Thymus (tissue), 11 donors: Measurements from ENCODE around the gene P2RY8. TPM values are rescaled to one million over a fixed set of nuclear protein-coding genes. Genes with fewer than 3 reads are reported as not detected.
"Not testable (repeated sequence)": the region's sequence is repeated elsewhere in the genome, so short reads cannot be mapped to it uniquely, and the experiment has no call there.

Source experiments
- DNase-seq, 9 donors: peaks; one replicate each; pipeline ENCODE4 v3.0.0-alpha.2; 2013; ENCODE audit warnings: low spot score in 9 of 9, low read depth in 6 of 9, missing footprints in 1 of 9
- H3K27ac ChIP-seq, 2 donors: one replicate each; pipeline ENCODE4 v1.5.1; 2013; ENCODE audit warnings: control low read depth in 1 of 2, low read depth in 1 of 2, low read length in 1 of 2, mild to moderate bottlenecking in 1 of 2, moderate library complexity in 1 of 2
- H3K27me3 ChIP-seq, 2 donors: one replicate each; pipeline ENCODE4 v1.5.1; 2013; ENCODE audit warnings: low read length in 1 of 2; ENCODE audit not compliant: control insufficient read depth in 2 of 2, insufficient read depth in 1 of 2
- H3K36me3 ChIP-seq, 2 donors: one replicate each; pipeline ENCODE4 v1.5.1; 2013; ENCODE audit warnings: low read length in 1 of 2, mild to moderate bottlenecking in 1 of 2, moderate library complexity in 1 of 2; ENCODE audit not compliant: control insufficient read depth in 2 of 2, insufficient read depth in 2 of 2
- H3K4me1 ChIP-seq, 2 donors: one replicate each; pipeline ENCODE4 v1.5.1; 2013; ENCODE audit warnings: low read length in 2 of 2; ENCODE audit not compliant: control insufficient read depth in 2 of 2, insufficient read depth in 2 of 2
- H3K4me3 ChIP-seq, 2 donors: one replicate each; pipeline ENCODE4 v1.5.1; 2013; ENCODE audit warnings: low read length in 2 of 2, control low read depth in 1 of 2, mild to moderate bottlenecking in 1 of 2
- H3K9me3 ChIP-seq, 2 donors: one replicate each; pipeline ENCODE4 v1.5.1; 2013; ENCODE audit warnings: low read length in 1 of 2, mild to moderate bottlenecking in 1 of 2; ENCODE audit not compliant: control insufficient read depth in 2 of 2, insufficient read depth in 1 of 2
- WGBS: extraction: QIAGEN DNeasy Blood & Tissue Kit; methylation state at CpG from one replicate; pipeline ENCODE4 v1.1.7; 2013; 5-methylcytosine and 5-hydroxymethylcytosine counted together
- polyA plus RNA-seq: library from polyadenylated mRNA; stranded (reverse); fragments of 200-250 nt; gene quantifications from one replicate; pipeline ENCODE4 v1.2.3, GENCODE V29; 2013
- total RNA-seq: library from RNA; stranded (reverse); fragments of 120-200 nt; gene quantifications from one replicate; pipeline ENCODE4 v1.2.4, GENCODE V29; 2013
- donor health status: healthy.

The P2RY8 gene
- total and polyA plus RNA-seq, 2 donors, result 12.9 to 15.8 TPM

DNA sequence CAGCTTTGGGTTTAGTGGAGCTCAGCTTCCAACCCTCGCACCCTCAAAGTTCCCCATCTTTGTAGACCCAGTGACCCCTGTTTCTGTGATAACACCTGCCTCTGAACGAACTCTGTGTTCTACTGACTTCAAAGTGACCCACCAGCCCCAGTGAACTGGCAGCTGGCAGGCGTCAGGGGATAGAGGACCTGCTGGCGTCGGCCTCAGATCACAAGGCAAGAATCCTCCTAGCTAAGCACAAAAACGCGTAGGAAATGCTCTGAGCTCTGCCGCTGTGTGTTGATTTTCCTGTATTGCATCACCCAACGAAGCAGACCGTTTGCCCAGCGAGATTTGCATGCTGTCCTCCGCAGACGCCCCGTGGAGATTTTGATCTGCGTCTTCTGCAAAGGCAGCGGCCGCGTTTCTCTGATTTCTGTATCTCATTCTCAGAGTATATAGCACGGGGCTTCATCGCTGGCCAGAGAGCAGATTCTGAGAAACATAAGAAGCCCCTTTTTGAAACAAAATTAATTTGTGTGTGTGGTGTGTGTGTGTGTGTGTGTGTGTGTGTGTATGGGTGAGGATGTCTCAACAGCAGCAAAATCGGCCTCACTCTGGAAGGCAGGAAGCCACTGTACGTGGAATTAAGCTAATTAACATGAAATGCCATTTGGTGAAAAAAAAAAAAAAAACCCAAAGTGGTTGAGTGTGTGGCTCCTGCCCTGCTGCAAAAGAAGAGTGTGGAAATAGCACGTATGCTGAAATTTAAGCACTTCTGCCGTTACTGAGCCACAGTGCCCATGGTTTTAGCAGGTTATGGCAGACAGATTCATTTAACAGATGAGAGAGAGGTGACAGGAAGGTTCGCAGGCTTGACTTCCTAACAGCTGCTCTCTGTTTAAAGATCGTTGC, 55.1 kb downstream of the P2RY8 start:
- H3K4me3 ChIP-seq, result peak overlapping the region; percentile 41
- under 1% methylated on average over 26 of the region's 26 CpGs for WGBS
- peaks cover 23 to 63% of the 10 kb centered on the region in 2 donors for H3K4me1 ChIP-seq
- peak overlapping the region; percentile 96 to 99 for H3K27ac ChIP-seq
- H3K36me3 ChIP-seq, result peaks cover 5 to 25% of the 10 kb centered on the region in 2 donors
- H3K9me3 ChIP-seq, result peaks cover 0 to 5% of the 10 kb centered on the region in 2 donors
- DNase-seq, result peak; percentile 66 to 95 (median 85)
- no peaks in the 10 kb centered on the region for H3K27me3 ChIP-seq

DNA sequence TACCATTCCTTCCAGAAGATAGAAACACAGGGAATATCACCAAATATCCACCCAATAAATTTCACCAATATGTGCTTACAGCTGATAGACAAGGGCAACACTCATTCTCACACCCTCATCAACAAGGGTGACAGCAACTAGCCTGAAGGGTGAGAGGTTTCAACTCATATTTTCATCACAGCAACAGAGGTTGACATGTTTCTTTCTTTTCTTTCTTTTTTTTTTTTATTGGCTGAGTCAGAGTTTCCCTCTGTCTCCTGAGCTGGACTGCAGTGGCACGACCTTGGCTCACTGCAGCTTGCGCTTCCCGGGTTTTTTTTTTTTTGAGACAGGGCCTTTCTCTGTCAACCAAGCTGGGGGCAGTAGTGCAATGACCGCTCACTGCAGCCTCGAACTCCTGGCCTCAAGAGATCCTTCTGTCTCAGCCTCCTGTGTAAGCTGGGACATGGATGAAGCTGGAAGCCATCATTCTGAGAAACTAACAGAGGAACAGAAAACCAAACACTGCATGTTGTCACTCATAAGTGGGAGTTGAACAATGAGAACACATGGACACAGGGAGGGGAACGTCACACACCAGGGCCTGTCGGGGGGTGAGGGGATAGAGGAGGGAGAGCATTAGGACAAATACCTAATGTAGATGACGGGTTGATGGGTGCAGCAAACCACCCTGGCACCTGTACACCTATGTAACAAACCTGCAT, 56.8 kb downstream of the P2RY8 start:
- WGBS, result 78% methylated on average over 8 of the region's 8 CpGs
- H3K27ac ChIP-seq, result peak overlapping the region; percentile 54 to 99

DNA sequence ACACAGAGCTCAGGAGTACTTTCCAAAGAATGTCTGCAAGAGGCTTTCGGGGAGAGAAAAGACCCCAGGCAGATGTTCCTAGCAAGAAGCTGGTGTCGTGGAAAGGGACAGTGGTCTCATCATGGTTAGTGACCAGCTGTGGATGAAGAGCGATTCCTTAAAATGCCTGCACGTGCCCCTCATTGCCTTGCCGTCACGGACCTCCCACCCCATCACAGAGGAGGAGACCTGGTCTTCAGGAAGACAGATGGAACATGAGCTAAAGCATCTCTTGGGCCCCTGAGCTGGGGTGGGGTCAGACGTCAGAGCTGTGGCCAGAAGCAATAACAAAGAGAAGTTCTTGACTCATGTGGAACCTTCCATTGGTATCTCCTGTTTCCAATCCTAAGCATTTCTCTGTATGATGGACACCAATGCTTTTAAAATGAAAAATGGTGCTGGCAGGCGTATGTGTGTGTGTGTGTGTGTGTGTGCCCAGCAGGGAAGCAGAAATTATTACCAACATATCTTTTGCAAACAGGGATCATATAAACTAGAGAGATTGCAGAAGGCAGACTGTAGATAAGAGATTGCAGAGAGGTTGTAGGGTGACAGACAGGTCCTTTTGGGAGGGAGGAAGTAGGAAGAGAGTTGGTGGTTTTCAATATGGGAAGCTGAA, 59.1 kb downstream of the P2RY8 start:
- peaks cover 0 to 3% of the 10 kb centered on the region in 2 donors for H3K9me3 ChIP-seq
- H3K27ac ChIP-seq, result peak overlapping the region in 1 of 2 donors; percentile 62
- H3K4me3 ChIP-seq, result no peak overlapping the region
- peak in 1 of 9 donors; percentile 22 for DNase-seq
- H3K27me3 ChIP-seq, result no peaks in the 10 kb centered on the region
- peaks cover 23 to 42% of the 10 kb centered on the region in 2 donors for H3K4me1 ChIP-seq
- 70% methylated on average over 8 of the region's 8 CpGs for WGBS
- peaks cover 3 to 12% of the 10 kb centered on the region in 2 donors for H3K36me3 ChIP-seq

More for the DNA sequence above, 56.8 kb downstream of the P2RY8 start:
- H3K9me3 ChIP-seq, result peaks cover 0 to 5% of the 10 kb centered on the region in 2 donors
- no peak overlapping the region for H3K4me3 ChIP-seq
- DNase-seq, result no peak
- H3K36me3 ChIP-seq, result peaks cover 1 to 18% of the 10 kb centered on the region in 2 donors
- peaks cover 26 to 60% of the 10 kb centered on the region in 2 donors for H3K4me1 ChIP-seq
- H3K27me3 ChIP-seq, result no peaks in the 10 kb centered on the region

DNA sequence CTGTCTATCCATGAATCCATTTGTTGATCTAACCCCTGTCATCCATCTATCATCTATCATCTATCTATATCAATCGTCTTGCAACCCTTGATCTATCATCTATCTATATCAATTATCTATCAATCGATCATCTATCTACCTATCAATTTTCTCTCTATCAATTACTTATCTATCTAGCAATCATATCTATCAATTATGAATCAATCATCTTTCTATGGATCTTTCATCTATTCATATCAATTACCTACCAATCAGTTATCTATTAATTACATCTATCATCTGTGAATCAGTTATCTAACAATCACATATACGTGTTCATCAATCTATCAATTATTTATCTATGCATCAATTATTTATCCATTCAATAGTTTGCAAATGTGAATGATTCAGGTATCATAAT, 59.8 kb downstream of the P2RY8 start:
- Histone ChIP-seq H3K36me3 (peaks cover 3 to 11% of the 10 kb centered on the region in 2 donors), H3K4me1 (peaks cover 24 to 40% of the 10 kb centered on the region in 2 donors), H3K4me3 (no peak overlapping the region), H3K27ac (no peak overlapping the region), H3K9me3 (peaks cover 0 to 3% of the 10 kb centered on the region in 2 donors), H3K27me3 (no peaks in the 10 kb centered on the region)
- WGBS, result 52% methylated on average over 3 of the region's 3 CpGs
- DNase-seq, result no peak

DNA sequence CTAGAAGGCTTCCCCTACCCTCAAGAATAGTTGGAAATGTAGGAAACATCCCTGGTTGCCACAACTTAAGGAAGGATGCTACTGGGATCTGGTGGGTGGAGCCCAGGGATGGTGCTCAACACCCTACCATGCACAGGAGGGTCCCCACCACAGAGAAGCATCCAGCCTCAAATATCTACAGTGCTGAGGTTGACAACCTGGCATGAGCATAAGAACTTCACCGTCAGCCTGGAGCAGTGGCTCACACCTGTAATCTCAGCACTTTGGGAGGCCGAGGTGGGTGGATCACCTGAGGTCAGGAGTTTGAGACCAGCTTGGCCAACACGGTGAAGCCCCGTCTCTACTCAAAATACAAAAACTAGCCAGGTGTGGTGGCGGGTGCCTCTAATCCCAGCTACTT, 60.3 kb downstream of the P2RY8 start:
- H3K27ac ChIP-seq, result no peak overlapping the region
- H3K9me3 ChIP-seq, result peaks cover 0 to 3% of the 10 kb centered on the region in 2 donors
- 96% methylated on average over 5 of the region's 5 CpGs for WGBS

DNA sequence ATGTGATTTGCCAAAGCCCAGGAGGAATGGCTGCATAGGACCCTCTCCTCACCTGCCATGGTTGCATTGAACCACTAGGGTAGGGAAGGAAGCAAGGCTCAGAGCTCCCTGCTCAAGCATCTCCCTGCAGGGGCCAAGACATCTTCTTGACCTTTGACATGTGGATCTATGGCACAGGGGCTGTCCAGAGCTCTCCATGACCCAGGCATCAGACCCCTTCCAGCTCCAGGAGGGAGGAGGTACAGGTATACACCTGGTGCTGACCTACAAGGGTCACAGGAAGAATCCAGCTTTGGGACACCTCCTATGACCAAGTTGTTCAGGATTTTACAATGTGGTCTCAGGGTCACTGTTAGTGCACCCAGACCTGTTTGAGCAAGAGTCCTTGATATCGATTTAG, 61.1 kb downstream of the P2RY8 start:
- Histone ChIP-seq H3K27ac (no peak overlapping the region), H3K9me3 (peaks cover 0 to 3% of the 10 kb centered on the region in 2 donors), H3K36me3 (peaks cover 3 to 11% of the 10 kb centered on the region in 2 donors), H3K27me3 (no peaks in the 10 kb centered on the region), H3K4me3 (no peak overlapping the region), H3K4me1 (peaks cover 28 to 40% of the 10 kb centered on the region in 2 donors)
- DNase-seq, result no peak
- 100% methylated on average over 1 of the region's 1 CpG for WGBS

More for the DNA sequence above, 60.3 kb downstream of the P2RY8 start:
- Histone ChIP-seq H3K27me3 (no peaks in the 10 kb centered on the region), H3K4me1 (peaks cover 29 to 40% of the 10 kb centered on the region in 2 donors), H3K36me3 (peaks cover 3 to 11% of the 10 kb centered on the region in 2 donors), H3K4me3 (no peak overlapping the region)
- DNase-seq, result no peak

DNA sequence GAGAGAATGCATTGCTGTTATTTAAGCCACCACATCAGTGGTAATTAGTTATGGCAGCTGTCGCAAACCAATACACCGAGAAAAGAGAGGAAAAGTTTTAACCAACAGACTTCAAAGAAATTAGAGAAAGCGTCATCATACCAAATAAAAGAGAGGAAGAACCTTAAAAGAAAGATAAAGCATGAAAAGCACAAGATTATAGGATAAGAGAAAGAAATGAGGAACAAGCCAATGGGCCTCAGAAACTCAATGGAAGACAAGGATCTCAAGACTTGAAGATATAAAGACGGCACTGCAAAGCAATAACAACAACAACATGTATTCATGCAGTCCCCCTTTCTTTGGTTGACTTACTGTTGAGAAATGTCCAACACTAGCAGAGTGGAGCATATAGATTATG, 61.5 kb downstream of the P2RY8 start:
- no peaks in the 10 kb centered on the region for H3K27me3 ChIP-seq
- peaks cover 0 to 3% of the 10 kb centered on the region in 2 donors for H3K9me3 ChIP-seq
- H3K4me3 ChIP-seq, result no peak overlapping the region
- no peak overlapping the region for H3K27ac ChIP-seq
- DNase-seq, result no peak
- WGBS, result 59% methylated on average over 4 of the region's 4 CpGs
- H3K36me3 ChIP-seq, result peaks cover 3 to 11% of the 10 kb centered on the region in 2 donors
- H3K4me1 ChIP-seq, result peaks cover 26 to 42% of the 10 kb centered on the region in 2 donors

DNA sequence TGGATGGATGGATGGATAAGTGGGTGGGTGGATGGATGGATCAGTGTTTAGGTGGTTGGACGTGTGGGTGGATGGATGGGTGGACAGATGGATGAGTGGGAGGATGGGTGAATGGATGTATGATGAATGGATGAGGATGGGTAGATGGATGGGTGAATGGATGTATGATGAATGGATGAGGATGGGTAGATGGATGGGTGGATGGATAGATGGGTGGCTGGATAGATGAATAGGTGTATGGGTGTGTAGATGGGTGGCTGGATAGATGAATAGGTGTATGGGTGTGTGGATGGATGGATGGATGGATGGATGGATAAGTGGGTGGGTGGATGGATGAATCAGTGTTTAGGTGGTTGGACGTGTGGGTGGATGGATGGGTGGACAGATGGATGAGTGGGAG, 62.4 kb downstream of the P2RY8 start:
- 95% methylated on average over 2 of the region's 2 CpGs for WGBS
- peaks cover 26 to 47% of the 10 kb centered on the region in 2 donors for H3K4me1 ChIP-seq
- DNase-seq, H3K4me3 ChIP-seq, H3K27me3 ChIP-seq, H3K9me3 ChIP-seq, H3K36me3 ChIP-seq, H3K27ac ChIP-seq: not testable (repeated sequence)
